Brain pericyte (primary cell): ENCODE measurements around the gene ADA.

ENCODE experiments used
- DNase-seq: peaks from one replicate; pipeline ENCODE4 v3.0.0-alpha.2; 2012; ENCODE audit warnings: low read depth, low spot score

ADA gene

GRCh38 chr20:44644667-44645131, 6.8 kb downstream of the ADA start:
- no peak for DNase-seq

- DNase-seq: no peak
Observed at GRCh38 chr20:44644230-44644617, 7.3 kb downstream of the ADA start.

GRCh38 chr20:44643596-44644229, 7.8 kb downstream of the ADA start:
- peak; percentile 94 for DNase-seq

- no peak for DNase-seq
Observed at GRCh38 chr20:44643154-44643519, 8.4 kb downstream of the ADA start.

GRCh38 chr20:44642203-44643153, 9.0 kb downstream of the ADA start:
- peak; percentile 76 for DNase-seq

GRCh38 chr20:44641325-44641724, 10.2 kb downstream of the ADA start:
- DNase-seq: no peak

DNA sequence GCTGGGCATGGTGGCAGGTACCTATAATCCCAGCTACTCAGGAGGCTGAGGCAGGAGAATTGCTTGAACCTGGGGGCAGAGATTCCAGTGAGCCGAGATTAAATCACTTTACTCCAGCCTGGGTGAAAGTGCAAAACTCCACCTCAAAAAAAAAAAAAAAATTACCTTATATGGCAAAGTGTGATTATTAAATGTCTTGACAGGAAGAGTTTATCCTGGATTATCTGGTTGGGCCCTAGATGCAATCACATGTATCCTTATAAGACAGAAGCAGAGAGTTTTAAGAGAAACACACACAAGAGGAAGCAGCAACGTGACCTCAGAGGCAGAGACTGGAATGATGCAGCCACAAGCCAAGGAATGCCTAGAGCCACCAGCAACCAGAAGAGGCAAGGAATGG, 11.0 kb downstream of the ADA start:
- no peak for DNase-seq

DNA sequence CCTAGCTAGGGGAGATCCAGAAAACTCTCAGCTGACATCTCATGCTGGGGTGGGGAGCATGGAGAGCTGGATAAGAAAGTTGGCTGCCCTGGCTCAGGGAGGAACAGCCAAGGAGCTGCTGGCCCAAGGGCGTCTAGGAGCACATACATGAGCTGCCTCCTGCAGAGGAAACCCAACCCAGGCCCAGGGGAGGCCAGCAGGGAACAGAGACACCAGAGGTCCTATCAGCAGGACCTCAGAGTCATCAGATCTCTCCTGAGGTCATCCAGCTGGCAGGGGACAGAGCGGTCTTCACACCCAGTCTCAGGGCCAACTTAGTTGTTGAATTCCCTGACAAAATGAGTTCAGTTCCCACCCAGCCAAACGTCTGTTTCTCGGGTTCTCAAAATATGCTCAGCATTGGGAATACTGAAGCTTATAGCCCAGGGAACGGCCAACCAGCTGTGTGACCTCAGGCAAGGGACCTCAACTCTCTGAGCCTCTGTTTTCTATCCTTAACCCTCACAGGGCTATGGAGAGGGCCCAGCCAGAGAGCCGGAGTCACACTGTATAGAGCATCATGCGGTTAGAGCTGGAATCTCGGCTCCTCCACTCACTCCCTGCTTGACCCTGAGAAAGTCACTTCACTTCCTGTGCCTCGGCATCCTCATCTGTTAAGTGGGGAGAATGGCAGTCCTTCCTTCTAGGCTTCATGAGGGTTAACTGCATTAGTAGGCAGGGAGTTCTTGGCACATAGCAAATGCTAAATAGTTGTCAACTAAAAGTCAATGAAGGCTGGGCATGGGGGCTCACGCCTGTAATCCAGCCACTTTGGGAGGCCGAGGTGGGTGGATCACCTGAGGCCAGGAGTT, 13.8 kb downstream of the ADA start:
- no peak for DNase-seq

DNA sequence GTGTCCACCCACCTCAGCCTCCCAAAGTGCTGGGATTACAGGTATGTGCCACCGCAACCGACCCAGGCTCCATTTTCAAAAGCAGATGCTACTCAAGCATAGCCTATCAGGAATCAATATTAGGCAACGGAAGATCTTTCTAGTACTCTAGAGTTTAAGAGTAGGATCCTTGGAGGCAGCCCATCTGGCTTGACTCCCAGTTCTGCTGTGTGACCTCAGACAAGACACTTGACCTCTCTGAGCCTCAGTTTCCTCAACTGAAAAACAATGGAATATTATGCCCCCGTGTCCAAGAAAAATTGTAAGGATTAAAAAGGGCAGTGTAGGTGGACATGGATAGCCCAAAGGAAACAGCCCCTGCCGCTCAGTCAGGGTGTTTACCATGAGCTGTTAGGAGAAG, 14.5 kb downstream of the ADA start:
- no peak for DNase-seq

GRCh38 chr20:44635877-44636276, 15.6 kb downstream of the ADA start:
- DNase-seq: no peak

- no peak for DNase-seq
Observed at GRCh38 chr20:44633872-44634600, 17.5 kb downstream of the ADA start.

DNA sequence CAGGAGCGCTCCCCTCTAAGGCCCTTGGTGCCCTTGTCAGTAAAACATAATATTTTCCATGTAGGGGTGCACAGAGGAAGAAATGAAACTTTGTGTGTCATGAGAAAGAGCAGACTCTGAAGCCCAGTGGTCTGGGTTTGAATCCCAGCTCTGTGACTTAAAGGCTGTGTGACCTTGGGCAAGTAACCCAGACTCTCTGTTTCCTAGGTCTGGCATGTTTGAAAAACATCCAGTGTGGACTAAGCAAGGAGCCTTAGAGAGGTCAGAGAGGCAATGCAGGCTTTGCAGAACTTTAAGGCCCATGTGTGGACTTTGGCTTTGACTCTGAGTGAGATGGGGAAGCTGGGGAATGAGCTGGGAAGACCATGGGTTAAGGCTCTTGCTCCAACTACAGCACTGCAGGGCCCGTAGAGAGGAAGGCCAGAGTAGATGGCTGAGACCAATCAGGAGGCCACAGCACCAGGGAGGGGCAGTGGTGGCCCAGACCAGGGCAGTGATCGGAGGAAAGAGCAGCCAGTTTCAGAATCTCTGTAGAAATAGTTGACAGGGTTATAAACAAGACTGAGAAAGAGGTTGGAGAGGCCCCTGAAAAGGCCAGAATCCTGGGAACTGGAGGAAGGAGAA, 18.2 kb downstream of the ADA start:
- no peak for DNase-seq

GRCh38 chr20:44632103-44632752, 19.3 kb downstream of the ADA start:
- no peak for DNase-seq

- no peak for DNase-seq
Observed at GRCh38 chr20:44630297-44630696, 21.2 kb downstream of the ADA start.

- no peak for DNase-seq
Observed at GRCh38 chr20:44629542-44629941, 22.0 kb downstream of the ADA start.

GRCh38 chr20:44629017-44629385, 22.5 kb downstream of the ADA start:
- DNase-seq: no peak

GRCh38 chr20:44627364-44628010, 24.0 kb downstream of the ADA start:
- no peak for DNase-seq

- DNase-seq: no peak
Observed at GRCh38 chr20:44626278-44626677, 25.2 kb downstream of the ADA start.

GRCh38 chr20:44625361-44625760, 26.1 kb downstream of the ADA start:
- DNase-seq: no peak

DNA sequence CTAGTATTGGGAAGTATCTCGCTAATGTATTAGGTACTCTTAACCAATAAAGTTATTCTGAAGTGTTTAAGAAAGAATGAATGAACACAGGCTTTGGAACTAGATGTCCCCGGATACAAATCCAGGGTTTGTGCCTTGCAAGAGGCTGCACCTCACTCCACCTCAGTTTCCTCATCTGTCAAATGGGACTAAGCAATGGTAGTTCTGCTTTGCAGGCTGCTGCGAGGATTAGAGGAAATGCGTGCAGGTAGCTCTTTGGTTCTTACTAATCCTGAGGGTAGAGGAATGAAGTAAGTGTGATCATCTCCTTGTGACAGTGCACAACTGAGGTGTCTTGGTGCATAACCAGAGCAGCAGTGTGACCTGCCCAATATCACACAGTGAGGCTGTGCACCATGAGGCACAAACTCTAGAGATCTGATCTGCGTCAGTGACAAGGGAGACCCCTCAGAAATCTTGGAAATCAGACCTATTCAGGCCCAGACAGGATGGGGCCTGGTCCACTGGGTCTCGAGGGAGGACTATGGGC, 26.7 kb downstream of the ADA start:
- no peak for DNase-seq
